Globus pallidus (tissue), 1 donor: ENCODE measurements around the gene JAKMIP3.

Experiments
- DNase-seq: peaks from one replicate; pipeline ENCODE4 v3.0.0-alpha.2; 2015; ENCODE audit warnings: low spot score

The JAKMIP3 gene

GRCh38 chr10:132043861-132044695 is 21.7 kb upstream of the JAKMIP3 start:
- no peak for DNase-seq

- DNase-seq = peak; percentile 50
These were observed 20.9 kb upstream of the JAKMIP3 start for GRCh38 chr10:132044803-132045202.

- no peak for DNase-seq
These were observed 20.4 kb upstream of the JAKMIP3 start for GRCh38 chr10:132045324-132045723.

GRCh38 chr10:132047575-132048293 is 18.0 kb upstream of the JAKMIP3 start:
- DNase-seq = no peak

- no peak for DNase-seq
These were observed 17.5 kb upstream of the JAKMIP3 start for GRCh38 chr10:132048294-132048667.

GRCh38 chr10:132050191-132050590 is 15.6 kb upstream of the JAKMIP3 start:
- no peak for DNase-seq

- DNase-seq = no peak
These were observed 13.6 kb upstream of the JAKMIP3 start for GRCh38 chr10:132052124-132052523.

- no peak for DNase-seq
These were observed 11.2 kb upstream of the JAKMIP3 start for GRCh38 chr10:132054564-132054963.

- no peak for DNase-seq
These were observed 10.1 kb upstream of the JAKMIP3 start for GRCh38 chr10:132055616-132056015.

GRCh38 chr10:132056663-132057062 is 9.1 kb upstream of the JAKMIP3 start:
- DNase-seq = no peak

- no peak for DNase-seq
These were observed 8.5 kb upstream of the JAKMIP3 start for GRCh38 chr10:132057191-132057681.

GRCh38 chr10:132058111-132058745 is 7.5 kb upstream of the JAKMIP3 start:
- no peak for DNase-seq

GRCh38 chr10:132058793-132059759 is 6.7 kb upstream of the JAKMIP3 start:
- no peak for DNase-seq

GRCh38 chr10:132059760-132060508 is 5.8 kb upstream of the JAKMIP3 start:
- peak; percentile 88 for DNase-seq

GRCh38 chr10:132061030-132061429 is 4.7 kb upstream of the JAKMIP3 start:
- DNase-seq = no peak

GRCh38 chr10:132061465-132061864 is 4.3 kb upstream of the JAKMIP3 start:
- DNase-seq = no peak

GRCh38 chr10:132062116-132062515 is 3.6 kb upstream of the JAKMIP3 start:
- no peak for DNase-seq

GRCh38 chr10:132062641-132063390 is 2.9 kb upstream of the JAKMIP3 start:
- no peak for DNase-seq

GRCh38 chr10:132063432-132063831 is 2.3 kb upstream of the JAKMIP3 start:
- DNase-seq = peak; percentile 51
